Iris pigment epithelial cell (primary cell): ENCODE measurements around the gene ID3.

ENCODE experiments used
- DNase-seq: peaks from one replicate; pipeline ENCODE4 v3.0.0-alpha.2; 2011; ENCODE audit warnings: low read depth

Gene ID3, protein sequence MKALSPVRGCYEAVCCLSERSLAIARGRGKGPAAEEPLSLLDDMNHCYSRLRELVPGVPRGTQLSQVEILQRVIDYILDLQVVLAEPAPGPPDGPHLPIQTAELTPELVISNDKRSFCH

GRCh38 chr1:23559136-23559984 lies at the start of gene ID3:
Gene ID3 (minus strand): TSS chr1:23559501. CDS start chr1:23559426, 75 bp downstream.
- peak; percentile 99 for DNase-seq

DNA sequence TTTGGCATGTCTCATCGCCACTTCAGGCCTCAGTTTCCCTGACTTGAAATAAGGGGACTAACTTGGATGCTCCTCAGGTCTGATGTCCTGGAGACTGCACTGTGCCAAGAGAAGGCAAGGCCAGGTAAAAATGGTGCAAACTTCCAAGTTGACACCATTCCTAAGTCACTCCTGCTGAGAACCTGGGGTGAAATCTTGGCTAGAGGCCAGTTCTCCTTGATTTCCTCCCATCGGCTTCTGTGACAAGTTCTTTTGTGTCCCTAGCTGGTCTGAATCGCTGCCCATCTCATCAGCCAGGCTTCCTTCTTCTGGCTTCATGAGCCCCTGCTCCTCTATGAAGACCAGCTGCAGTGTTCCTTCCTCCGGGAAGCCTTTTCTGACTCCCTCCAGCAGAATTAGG lies 48.6 kb upstream of the ID3 start:
- no peak for DNase-seq

GRCh38 chr1:23601968-23602876 lies 42.9 kb upstream of the ID3 start:
- no peak for DNase-seq

- DNase-seq: no peak
Measured at GRCh38 chr1:23601135-23601967, 42.0 kb upstream of the ID3 start.

GRCh38 chr1:23600283-23600682 lies 41.0 kb upstream of the ID3 start:
- DNase-seq: no peak

DNA sequence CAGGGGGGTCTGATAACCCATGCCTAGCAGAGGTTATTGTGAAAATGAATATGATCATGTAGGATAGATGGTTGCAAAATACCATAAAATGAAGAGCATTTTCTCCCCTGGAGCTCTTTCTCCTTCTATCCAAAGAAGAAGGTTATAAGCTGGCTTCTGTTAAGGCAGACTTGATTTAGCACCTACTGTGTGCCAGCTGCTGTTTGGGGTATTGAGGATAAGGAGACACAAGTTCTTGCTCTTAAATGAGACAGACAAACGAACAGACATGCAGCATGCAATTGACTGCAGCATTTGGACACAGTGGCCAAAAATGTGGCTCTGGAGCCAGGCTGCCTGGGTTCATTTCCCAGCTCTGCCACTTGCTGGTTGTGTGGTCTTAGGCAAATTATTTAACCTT lies 39.8 kb upstream of the ID3 start:
- DNase-seq: no peak

- no peak for DNase-seq
Measured at GRCh38 chr1:23598424-23598823, 39.1 kb upstream of the ID3 start.

DNA sequence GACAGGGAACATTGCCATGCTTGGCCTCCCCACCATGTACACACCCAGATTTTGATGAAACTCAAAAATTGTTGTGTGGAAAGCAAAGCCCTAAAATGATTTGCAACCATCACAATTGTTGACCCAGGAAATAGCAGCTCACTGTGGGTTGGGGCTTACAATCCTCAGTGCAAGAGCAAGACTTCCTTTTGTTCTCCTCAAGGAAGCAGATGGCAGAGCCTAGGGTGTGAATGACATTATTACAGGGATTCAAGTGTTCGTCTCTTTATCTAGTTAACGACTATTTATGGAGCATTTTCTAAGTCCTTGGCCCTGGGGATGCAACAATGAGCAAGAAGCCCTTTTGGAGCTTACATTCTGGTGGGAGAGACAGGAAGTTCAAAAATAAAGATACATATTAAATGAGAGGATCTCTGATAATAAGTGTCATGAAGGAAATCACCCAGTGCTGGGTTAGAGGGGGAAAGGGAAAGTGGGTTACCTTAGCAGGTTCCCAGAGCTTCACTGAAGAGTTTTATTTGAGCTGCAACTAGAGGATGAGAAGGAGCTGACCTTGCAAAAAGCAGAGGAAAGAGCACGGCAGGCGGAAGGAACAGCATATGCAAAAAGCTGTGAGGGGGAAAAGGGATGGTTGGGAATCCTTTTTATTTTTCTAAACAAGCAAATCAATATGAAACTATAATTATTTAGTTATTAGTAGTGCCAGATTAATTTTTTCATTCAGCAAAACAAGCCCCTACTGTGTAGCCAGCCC lies 38.5 kb upstream of the ID3 start:
- no peak for DNase-seq

DNA sequence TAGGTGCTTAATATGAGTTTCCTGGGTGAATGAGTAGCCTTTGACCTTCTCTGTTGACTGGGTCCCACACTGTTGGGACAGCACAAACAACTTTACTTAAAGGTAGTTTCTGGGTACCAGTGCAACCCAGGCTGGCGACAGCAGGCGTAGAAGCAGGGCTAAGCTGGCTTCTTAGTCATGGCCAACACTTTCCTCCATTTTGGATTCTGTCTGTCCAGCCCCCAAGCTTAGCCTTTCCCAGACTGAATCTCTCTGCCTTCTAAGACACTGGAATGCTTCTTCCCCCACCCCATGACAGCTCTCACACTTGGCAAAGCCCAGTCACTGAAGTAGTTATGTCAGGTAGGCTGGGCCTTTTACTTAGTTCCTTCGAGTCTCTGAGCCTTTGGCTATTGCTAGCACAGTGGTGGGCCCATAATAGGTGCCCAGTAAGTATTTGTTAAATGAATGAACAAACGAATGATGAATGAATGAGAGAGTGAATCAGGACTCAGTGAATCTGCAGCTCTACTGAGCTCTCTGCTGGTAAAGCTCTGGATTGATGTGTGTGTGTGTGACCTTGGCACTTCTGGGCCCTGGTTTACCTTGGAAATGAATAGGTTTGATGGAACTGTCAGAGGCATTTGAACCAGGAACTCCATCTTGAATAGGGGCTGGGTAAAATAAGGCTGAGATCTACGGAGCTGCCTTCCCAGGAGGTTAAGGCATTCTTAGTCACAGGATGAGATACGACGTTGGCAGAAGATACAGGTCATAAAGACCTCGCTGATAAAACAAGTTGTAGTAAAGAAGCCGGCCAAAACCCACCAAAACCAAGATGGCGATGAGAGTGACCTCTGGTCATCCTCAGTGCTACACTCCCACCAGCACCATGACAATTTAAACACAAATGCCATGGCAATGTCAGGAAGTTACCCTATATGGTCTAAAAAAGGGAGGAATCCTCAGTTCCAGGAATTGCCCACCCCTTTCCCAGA lies 37.4 kb upstream of the ID3 start:
- no peak for DNase-seq

DNA sequence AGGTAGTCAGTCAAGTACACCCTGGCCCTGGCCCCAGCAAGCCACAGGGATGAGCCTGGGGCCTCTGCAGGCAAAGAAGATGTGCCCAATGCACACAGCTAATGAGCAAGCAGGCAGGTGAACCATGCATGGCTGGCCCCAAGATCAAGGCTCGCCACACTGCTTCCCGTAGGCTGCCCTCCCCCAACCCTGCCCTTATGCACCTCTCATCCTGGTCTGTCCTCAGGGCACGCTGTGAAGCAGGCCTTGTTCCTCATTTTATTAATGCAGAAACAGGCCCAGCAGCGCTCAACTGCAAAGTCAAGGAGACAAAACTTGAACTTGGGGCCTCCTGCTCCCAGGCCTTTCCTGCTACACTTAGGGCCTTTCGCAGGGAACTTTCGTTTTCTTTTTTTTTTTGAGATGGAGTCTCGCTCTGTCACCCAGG lies 35.6 kb upstream of the ID3 start:
- no peak for DNase-seq

DNA sequence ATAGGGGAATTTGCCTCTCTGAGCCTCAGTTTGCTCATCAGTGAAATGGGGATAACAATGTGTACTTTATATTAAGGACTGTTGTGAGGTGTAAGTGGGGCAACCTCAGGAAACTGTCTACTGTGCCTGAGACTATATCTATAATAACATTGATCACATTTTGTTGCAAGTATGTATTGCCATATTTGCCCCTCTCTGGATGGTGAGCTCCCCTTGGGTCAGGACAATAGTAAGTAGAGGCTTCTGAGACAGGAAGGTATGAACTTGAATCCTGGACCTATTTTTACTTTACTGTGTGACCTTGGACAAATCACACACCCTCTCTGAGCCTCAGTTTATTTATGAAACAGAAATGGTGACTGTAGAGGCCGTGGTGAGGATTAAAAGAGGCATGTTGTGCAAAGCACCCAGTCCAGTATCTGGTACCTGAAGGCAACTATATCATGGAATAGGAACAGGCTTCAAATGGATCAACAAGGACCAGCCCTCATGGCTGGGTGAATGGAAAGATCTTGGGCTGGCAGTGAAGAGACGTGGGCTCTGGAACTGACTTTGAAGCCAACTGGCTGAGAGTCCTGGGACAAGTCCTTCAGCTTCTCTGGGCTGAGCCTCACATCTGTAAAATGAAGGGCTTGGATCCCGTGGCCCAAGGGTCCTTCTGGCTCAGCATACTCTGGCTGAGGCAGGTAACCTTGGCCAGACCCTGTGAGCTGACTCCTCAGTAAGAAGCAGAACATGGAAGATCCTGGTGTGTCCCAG lies 35.0 kb upstream of the ID3 start:
- DNase-seq: no peak

DNA sequence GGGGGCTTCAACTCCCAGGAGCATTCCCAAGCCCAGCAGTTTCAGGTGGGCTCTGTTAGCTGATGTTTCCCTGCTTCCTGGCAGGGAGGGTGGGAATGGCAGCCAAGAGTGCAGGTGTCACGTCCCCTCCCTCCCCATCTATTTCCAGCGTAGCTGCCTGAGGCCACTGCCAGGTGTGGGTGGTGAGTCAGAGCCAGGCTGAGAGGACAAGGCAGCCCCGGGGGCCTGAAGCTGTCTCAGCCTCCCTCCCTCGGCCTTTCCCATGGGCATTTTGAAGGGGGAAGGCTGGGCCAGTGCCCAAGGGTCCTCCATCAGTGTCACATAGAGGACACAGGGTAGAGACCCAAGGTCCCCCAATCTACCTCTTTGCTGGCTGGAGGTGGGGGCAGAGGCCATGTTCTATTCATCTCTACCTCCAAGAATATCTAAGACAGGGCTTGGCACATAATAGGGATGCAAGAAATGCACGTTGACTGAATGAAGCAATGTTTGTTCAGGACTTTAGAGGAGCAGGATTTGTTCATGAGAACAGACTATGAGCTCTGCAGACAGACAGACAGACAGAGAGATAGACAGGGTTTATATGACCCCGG lies 34.4 kb upstream of the ID3 start:
- DNase-seq: peak; percentile 37

GRCh38 chr1:23593042-23593521 lies 33.8 kb upstream of the ID3 start:
- DNase-seq: no peak

DNA sequence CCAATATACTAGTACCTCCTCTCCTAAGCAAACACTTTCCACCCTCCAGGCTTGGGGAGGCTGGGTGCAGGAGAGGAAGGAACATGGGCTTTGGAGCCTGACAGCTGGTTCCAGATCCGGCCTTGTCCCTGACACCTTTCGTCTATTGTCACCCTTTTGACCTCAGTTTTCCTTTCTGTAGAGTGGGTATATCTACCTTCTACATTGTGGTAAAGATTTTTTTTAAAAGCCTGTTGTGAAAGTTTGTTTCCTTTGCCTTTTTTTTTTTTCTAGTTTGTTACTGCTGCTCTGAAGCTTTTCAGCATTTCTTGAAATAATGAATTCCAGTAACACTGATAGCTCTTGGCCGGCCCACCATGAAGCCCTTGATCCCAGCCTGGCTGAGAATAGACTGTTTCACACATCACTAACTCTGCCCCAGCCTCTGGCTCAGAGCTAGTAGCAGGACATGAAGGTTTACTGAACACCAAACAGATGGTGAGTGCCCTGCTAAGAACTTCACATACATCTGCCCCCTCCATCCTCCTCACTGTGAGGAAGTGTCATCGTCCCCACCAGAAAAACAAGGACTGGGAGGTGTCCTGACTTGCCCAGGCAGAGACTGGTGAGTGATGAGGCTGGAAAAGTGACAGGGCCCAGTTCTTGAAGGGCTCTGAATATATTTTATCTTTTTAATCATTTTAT lies 33.0 kb upstream of the ID3 start:
- no peak for DNase-seq

DNA sequence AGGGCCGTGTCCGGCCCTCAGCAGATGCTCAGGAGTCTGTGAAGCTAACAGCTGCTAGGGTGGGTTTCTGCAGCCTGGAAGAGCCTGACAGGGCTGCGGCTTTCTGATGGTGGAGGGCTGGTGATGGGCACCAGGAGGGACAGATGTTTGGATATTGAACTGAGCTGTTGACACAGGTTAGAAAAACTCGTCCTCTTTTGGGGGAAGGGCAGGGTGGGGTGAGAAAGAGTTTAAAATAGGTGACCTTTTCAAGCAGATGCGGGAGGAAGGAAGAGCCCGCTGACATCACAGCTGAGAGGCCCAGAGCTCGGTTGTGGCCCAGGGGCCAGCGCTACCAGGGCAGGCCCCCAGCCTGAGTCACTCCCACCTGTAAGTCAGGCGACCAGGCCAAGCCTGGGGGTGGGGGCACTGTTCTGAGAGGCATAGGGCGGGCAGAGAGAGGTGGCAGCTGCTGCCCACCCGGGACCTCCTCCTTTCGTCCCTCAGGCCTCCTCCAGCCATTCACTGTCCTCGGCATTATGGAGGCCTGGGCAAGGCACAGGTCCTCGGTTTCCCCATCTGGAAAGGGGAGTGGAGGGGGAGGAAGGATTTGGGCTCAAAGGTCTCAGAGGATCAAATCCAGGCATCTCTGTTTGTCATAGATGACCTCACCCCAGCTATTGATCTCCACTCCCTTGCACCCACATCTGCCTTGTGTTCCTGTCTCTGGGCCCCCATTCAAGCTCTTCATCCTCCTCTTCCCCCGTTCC lies 32.3 kb upstream of the ID3 start:
- no peak for DNase-seq

- no peak for DNase-seq
Measured at GRCh38 chr1:23590058-23590783, 30.9 kb upstream of the ID3 start.

DNA sequence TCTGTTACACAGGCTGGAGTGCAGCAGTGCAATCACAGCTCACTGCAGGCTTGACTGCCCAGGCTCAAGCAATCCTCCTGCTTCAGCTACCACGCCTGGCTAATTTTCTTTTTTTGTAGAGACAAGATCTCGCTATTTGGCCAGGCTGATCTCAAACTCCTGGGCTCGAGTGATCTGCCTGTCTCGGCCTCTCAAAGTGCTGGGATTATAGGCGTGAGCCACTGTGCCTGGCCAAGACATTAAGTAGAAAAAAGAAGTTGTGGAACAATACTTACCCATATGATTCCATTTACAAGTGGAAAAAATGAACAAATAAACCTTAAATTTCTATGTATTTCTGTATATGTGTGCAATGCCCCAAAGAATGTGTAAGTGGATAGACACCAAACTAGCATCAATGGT lies 30.3 kb upstream of the ID3 start:
- DNase-seq: no peak
